ENCODE measurements around the gene FAM8A1. TPM values are rescaled to one million over a fixed set of nuclear protein-coding genes. Genes with fewer than 3 reads are reported as not detected.

Gene FAM8A1
- total RNA-seq, 6 experiments from 2014 or later = 27.5 to 51.4 (median 41.3) TPM

DNA sequence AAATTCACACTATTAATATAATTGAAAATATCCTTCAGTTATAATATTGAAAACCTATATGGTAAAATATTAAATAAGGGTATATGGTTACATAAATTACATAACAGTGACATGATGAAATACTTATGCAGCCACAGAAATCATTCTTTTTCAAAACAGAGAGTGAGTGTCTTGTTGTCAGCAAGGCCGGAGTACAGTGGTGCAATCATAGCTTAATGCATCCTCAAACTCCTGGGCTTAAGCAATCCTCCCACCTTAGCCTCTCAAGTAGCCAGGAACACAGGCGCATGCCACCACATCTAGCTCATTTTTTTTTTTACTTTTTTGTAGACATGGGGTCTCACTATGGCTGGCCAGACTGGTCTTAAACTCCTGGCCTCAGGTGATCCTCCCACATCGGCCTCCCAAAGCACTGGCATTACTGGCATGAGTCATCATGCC lies 40.4 kb downstream of the FAM8A1 start:
- intact Hi-C loops (cut with DNase I) = no loop called here
- ATAC-seq = no peak
- H3K4me1 ChIP-seq = no peaks in the 10 kb centered on the region
- no peak overlapping the region for H3K27ac ChIP-seq
- no peak for DNase-seq
- no peak for TF ChIP-seq POLR2A (IDR thresholded peaks at IDR 0.05)
- TF ChIP-seq, protein P1, sequence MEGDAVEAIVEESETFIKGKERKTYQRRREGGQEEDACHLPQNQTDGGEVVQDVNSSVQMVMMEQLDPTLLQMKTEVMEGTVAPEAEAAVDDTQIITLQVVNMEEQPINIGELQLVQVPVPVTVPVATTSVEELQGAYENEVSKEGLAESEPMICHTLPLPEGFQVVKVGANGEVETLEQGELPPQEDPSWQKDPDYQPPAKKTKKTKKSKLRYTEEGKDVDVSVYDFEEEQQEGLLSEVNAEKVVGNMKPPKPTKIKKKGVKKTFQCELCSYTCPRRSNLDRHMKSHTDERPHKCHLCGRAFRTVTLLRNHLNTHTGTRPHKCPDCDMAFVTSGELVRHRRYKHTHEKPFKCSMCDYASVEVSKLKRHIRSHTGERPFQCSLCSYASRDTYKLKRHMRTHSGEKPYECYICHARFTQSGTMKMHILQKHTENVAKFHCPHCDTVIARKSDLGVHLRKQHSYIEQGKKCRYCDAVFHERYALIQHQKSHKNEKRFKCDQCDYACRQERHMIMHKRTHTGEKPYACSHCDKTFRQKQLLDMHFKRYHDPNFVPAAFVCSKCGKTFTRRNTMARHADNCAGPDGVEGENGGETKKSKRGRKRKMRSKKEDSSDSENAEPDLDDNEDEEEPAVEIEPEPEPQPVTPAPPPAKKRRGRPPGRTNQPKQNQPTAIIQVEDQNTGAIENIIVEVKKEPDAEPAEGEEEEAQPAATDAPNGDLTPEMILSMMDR (IDR thresholded peaks at IDR 0.05) = no peak
- no peaks in the 10 kb centered on the region for H3K27me3 ChIP-seq
- H3K4me3 ChIP-seq = no peak overlapping the region
- no peaks in the 10 kb centered on the region for H3K9me3 ChIP-seq
- H3K36me3 ChIP-seq = peaks cover 1 to 36% (median 15%) of the 10 kb centered on the region in 4 donors
- WGBS (ENCODE audit: insufficient coverage, low coverage, low lambda C conversion rate, missing lambda C conversion rate) = 76% methylated on average over 3 of the region's 3 CpGs

DNA sequence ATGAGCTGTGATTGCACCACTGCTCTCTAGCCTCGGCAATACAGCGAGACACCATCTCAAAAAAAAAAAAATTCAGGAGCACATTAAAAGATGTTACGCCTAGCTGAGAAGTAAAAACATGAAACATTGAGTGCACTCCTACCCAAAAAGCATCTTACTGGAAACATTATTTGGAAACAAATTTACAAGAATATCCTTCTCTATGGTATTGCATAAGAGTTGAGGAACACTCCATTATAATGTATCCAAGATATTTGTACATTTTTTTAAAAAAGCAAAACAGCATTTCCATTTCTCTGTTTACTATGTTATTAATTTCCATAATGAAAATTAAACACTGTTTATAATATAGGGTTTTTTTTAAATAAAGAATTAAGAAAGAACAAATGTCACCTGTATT lies 48.6 kb downstream of the FAM8A1 start:
- no peaks in the 10 kb centered on the region for H3K4me1 ChIP-seq
- TF ChIP-seq, protein P1 (IDR thresholded peaks at IDR 0.05) = no peak
- no peak for TF ChIP-seq POLR2A (IDR thresholded peaks at IDR 0.05)
- peaks cover 11 to 53% (median 31%) of the 10 kb centered on the region in 4 donors for H3K36me3 ChIP-seq
- H3K27me3 ChIP-seq = no peaks in the 10 kb centered on the region
- DNase-seq = no peak
- no peak for ATAC-seq
- no peaks in the 10 kb centered on the region for H3K9me3 ChIP-seq
- no peak overlapping the region for H3K27ac ChIP-seq
- intact Hi-C loops (cut with DNase I) = no loop called here
- no peak overlapping the region for H3K4me3 ChIP-seq
- WGBS (ENCODE audit: insufficient coverage, low coverage, low lambda C conversion rate, missing lambda C conversion rate) = 100% methylated on average over 3 of the region's 3 CpGs

DNA sequence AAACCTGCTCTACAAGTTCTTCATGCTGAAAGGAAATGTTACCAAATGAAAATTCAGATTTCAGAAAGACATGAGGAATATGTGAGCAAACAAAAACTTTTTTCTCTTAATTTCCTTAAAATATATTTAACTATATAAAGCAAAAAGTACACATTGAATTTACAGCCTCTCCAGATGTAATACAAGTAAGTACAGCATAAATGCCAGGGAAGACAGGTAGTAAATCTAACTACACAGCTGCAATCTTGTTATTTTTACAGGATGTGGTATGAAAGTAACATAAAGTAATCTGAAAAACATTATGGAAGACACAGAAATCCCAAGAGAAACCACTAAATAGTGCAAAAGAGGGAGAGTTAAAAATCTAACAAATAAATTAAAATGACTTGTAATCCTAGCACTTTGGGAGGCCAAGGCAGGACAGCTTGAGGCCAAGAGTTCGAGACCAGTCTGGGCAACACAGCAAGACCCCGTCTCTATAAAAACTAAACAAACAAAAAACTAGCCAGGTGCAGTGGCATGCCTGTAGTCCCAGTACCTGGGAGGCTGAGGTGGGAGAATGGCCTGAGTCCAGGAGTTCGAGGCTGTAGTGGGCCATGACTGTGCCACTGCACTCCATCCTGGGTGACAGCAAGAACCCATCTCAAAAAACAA lies 50.7 kb downstream of the FAM8A1 start:
- Histone ChIP-seq H3K36me3 (peaks cover 7 to 38% (median 23%) of the 10 kb centered on the region in 4 donors), H3K9me3 (no peaks in the 10 kb centered on the region), H3K4me3 (no peak overlapping the region), H3K27ac (no peak overlapping the region), H3K27me3 (no peaks in the 10 kb centered on the region), H3K4me1 (no peaks in the 10 kb centered on the region)
- ATAC-seq = no peak
- 75% methylated on average over 3 of the region's 3 CpGs for WGBS (ENCODE audit: insufficient coverage, low coverage, low lambda C conversion rate, missing lambda C conversion rate)
- DNase-seq = no peak
- TF ChIP-seq, protein P1 (IDR thresholded peaks at IDR 0.05) = no peak
- no peak for TF ChIP-seq POLR2A (IDR thresholded peaks at IDR 0.05)
- intact Hi-C loops (cut with DNase I) = no loop called here

DNA sequence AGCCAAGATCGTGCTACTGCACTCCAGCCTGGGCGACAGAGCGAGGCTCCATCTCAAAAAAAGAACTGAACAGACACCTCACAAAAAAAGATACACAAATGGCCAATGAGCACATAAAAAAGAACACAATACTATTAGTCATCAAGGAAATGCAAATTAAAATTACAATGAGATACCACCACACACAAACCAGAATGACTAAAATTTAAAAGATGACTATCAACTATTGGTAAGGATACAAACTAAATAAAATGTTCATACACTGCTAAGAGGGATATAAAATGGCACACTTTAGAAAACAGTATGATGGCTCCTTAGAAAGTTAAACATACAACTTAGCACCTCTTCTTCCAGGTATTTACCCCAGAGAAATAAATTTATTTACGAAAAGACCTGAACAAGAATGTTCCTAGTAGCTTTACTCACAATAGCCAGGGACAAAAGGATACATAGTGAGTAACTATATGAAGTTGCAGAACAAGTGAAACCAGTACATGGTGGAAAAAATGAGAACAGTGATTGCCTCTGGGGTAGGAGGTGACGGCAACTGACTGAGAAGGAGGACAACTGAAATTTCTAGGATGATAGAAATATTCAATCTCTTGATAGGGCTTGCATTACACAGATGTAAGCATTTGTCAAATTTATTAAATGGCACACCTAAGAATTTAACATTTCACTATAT lies 53.2 kb downstream of the FAM8A1 start:
- Histone ChIP-seq H3K9me3 (no peaks in the 10 kb centered on the region), H3K27me3 (no peaks in the 10 kb centered on the region), H3K4me1 (no peaks in the 10 kb centered on the region), H3K4me3 (no peak overlapping the region), H3K36me3 (peaks cover 0 to 16% (median 8%) of the 10 kb centered on the region in 4 donors), H3K27ac (no peak overlapping the region)
- DNase-seq (no peak), ATAC-seq (no peak)
- intact Hi-C loops (cut with DNase I) = no loop called here
- WGBS (ENCODE audit: insufficient coverage, low coverage, low lambda C conversion rate, missing lambda C conversion rate) = 80% methylated on average over 5 of the region's 5 CpGs
- TF ChIP-seq, protein P1 (IDR thresholded peaks at IDR 0.05) = no peak
- no peak for TF ChIP-seq POLR2A (IDR thresholded peaks at IDR 0.05)

All from right lobe of liver (tissue), 6 donors.